ENCODE data around the gene FNBP1L.

- no peak for TF ChIP-seq CTCF (IDR thresholded peaks at IDR 0.05)
- TF ChIP-seq POLR2A (IDR thresholded peaks at IDR 0.05): peak in 1 of 2 donors; percentile 78
Measured at GRCh38 chr1:93446837-93447451, 974 bp upstream of the FNBP1L start.
